ENCODE results near the gene CASQ1. TPM values are rescaled to one million over a fixed set of nuclear protein-coding genes. Genes with fewer than 3 reads are reported as not detected.

Gene CASQ1
- total RNA-seq, 1 experiment from 2014 or later = 0.46 TPM

GRCh38 chr1:160204526-160205241, 14.3 kb downstream of the CASQ1 start:
- no peak for DNase-seq (ENCODE audit: low spot score)
- Mint-ChIP-seq H3K27me3 (ENCODE audit: low read depth) (no peaks in the 10 kb centered on the region; the same call in 1 of the 2 replicates), H3K27ac (no peak overlapping the region), H3K36me3 (peaks cover 3% of the 10 kb centered on the region; the same call in 1 of the 2 replicates), H3K4me1 (peaks cover 48% of the 10 kb centered on the region), H3K4me3 (peak overlapping the region; percentile 77), H3K9me3 (no peaks in the 10 kb centered on the region)
- POLR2A ChIA-PET = interaction anchor here (1.0 to 1.1 kb wide), 2 partner anchors 15 to 35 kb away, joined by 3 read pairs; no protein-coding TSS in a partner anchor
- TF ChIP-seq ZNF671 (CRISPR knock-in tag; IDR thresholded peaks at IDR 0.05) (no peak), CREM (CRISPR knock-in tag; IDR thresholded peaks at IDR 0.05) (no peak)
- CTCF ChIA-PET = interaction anchor here (0.6 to 8.9 kb wide), 6 partner anchors 11 to 172 kb away, joined by 3 to 85 read pairs (median 5); partner anchors contain the start of gene CASQ1
- no peak; the same call in 1 of the 2 replicates for ATAC-seq

GRCh38 chr1:160205242-160206035, 15.1 kb downstream of the CASQ1 start, which contains the start of gene PEA15:
Gene PEA15 (plus strand): TSS chr1:160205384. CDS start chr1:160211545, 6,161 bp downstream.
- Mint-ChIP-seq H3K27me3 (ENCODE audit: low read depth) (no peaks in the 10 kb centered on the region; the same call in 1 of the 2 replicates), H3K27ac (no peak within 1 kb of the TSS), H3K36me3 (peaks cover 10% of the 10 kb centered on the region), H3K4me3 (peak within 1 kb of the TSS; percentile 77), H3K4me1 (peaks cover 55% of the 10 kb centered on the region), H3K9me3 (no peaks in the 10 kb centered on the region)
- ATAC-seq (peak; percentile 56), DNase-seq (ENCODE audit: low spot score) (peak; percentile 81)
- ChIA-PET POLR2A (interaction anchor here (1.0 to 1.3 kb wide), 3 partner anchors 12 to 34 kb away, joined by 3 read pairs; no protein-coding TSS in a partner anchor), CTCF (interaction anchor here (0.6 to 8.9 kb wide), 6 partner anchors 12 to 47 kb away, joined by 4 to 85 read pairs (median 6); partner anchors contain the start of gene CASQ1)
- TF ChIP-seq ZNF532 (CRISPR knock-in tag; IDR thresholded peaks at IDR 0.05; ENCODE audit: borderline replicate concordance) = no peak
- peak; percentile 41; the same call in 1 of the 2 replicates for TF ChIP-seq ETV6 (CRISPR knock-in tag; IDR thresholded peaks at IDR 0.05)
- no peak for TF ChIP-seq IRF1 (CRISPR knock-in tag; IDR thresholded peaks at IDR 0.05)
- TF ChIP-seq ZNF425 (CRISPR knock-in tag; conservative IDR thresholded peaks at IDR 0.05) = no peak
- no peak for TF ChIP-seq CREM (CRISPR knock-in tag; IDR thresholded peaks at IDR 0.05)
- TF ChIP-seq ZNF317 (CRISPR knock-in tag; IDR thresholded peaks at IDR 0.05; ENCODE audit: borderline replicate concordance, low read depth) = no peak
- no peak for TF ChIP-seq ZNF512 (CRISPR knock-in tag; IDR thresholded peaks at IDR 0.05; ENCODE audit: borderline replicate concordance)
- TF ChIP-seq ZNF423 (CRISPR knock-in tag; IDR thresholded peaks at IDR 0.05) = no peak
- TF ChIP-seq ZBTB21 (CRISPR knock-in tag; IDR thresholded peaks at IDR 0.05; ENCODE audit: borderline replicate concordance) = no peak
- TF ChIP-seq TEAD1 (CRISPR knock-in tag; IDR thresholded peaks at IDR 0.05) = 0 out of 2 replicates have a peak, but pooled peaks have one; percentile 17
- no peak for TF ChIP-seq CREB1 (CRISPR knock-in tag; IDR thresholded peaks at IDR 0.05)
- no peak for TF ChIP-seq ATF2 (CRISPR knock-in tag; IDR thresholded peaks at IDR 0.05; ENCODE audit: borderline replicate concordance, low read depth)
- no peak for TF ChIP-seq ZNF671 (CRISPR knock-in tag; IDR thresholded peaks at IDR 0.05)
- TF ChIP-seq OVOL2 (CRISPR knock-in tag; IDR thresholded peaks at IDR 0.05; ENCODE audit: borderline replicate concordance) = no peak
- no peak for TF ChIP-seq ATF3 (CRISPR knock-in tag; conservative IDR thresholded peaks at IDR 0.05)
- no peak for TF ChIP-seq HMGA2 (CRISPR knock-in tag; IDR thresholded peaks at IDR 0.05)
- no peak for TF ChIP-seq ZNF281 (CRISPR knock-in tag; IDR thresholded peaks at IDR 0.05)

Data from WTC11 (cell line).